ENCODE measurements around the gene SOWAHA. TPM values are rescaled to one million over a fixed set of nuclear protein-coding genes. Genes with fewer than 3 reads are reported as not detected.

The SOWAHA gene
- total RNA-seq, 1 donor from 2014 or later = under 0.01 TPM

DNA sequence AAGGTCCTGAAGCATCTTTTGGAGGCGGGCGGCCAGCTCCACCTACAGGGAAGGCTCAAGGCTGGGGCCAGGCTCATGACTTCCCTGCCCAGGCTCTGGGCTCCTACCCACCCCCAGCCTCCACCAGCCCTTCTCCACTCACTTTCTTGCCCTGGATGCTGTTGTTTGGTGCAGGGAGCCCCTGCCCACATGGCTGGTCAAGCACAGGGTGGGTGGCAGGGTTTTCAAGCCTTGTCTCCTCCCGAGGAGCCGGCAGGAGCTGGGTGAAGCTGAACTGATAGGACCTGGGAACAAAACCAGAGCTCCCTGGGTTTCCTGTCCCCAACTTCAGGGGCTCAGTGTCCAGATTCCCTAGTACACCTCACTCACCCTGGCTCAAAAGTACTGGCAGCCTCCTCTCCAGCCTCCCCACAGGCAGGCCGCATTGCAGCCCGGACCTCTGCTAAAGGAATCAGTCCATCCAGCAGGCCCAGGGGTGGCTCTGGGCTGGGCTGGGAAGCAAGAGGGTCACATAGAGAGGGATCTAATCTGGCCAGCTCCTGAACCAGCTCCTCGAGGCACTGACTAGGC is 10.5 kb downstream of the SOWAHA start:
- H3K4me3 ChIP-seq (ENCODE audit: low read length in 3 of 3) = peak overlapping the region in 1 of 3 donors; percentile 30
- peaks cover 2 to 8% (median 3%) of the 10 kb centered on the region in 3 donors for H3K4me1 ChIP-seq (ENCODE audit: control insufficient read depth in 3 of 3, insufficient read depth in 3 of 3, low read length in 3 of 3)
- H3K27me3 ChIP-seq (ENCODE audit: control insufficient read depth in 3 of 3, insufficient read depth in 3 of 3, low read length in 3 of 3) = peaks cover 10 to 26% (median 21%) of the 10 kb centered on the region in 3 donors
- H3K9me3 ChIP-seq (ENCODE audit: control insufficient read depth in 3 of 3, low read length in 3 of 3) = no peaks in the 10 kb centered on the region
- H3K27ac ChIP-seq (ENCODE audit: low read depth, low read length) = no peak overlapping the region
- H3K36me3 ChIP-seq (ENCODE audit: control insufficient read depth in 3 of 3, insufficient read depth in 3 of 3, low read length in 3 of 3) = no peaks in the 10 kb centered on the region
- H3K9ac ChIP-seq (ENCODE audit: low read depth in 1 of 3, low read length in 3 of 3) = peak overlapping the region in 1 of 3 donors; percentile 45

DNA sequence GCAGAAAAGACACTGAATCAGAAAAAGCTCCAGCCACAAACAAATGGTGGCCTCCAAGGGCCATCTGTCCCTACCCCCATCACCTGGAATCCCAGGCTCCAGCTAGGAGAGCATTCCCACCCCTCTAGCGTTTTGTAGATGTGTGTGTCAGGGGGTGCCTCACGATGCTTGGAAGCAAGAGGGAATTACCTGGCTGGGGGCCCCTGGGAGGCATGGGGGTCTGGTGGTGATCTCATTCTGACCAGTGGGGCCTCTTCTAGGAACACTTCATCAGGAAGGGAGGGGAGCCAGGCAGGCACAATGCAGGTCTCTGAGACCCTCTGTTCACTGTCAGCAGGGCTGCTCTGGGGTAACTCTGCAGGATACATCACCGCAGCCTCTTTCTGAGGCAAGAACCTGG is 11.3 kb downstream of the SOWAHA start:
- Histone ChIP-seq H3K27me3 (ENCODE audit: control insufficient read depth in 3 of 3, insufficient read depth in 3 of 3, low read length in 3 of 3) (peaks cover 10 to 33% (median 21%) of the 10 kb centered on the region in 3 donors), H3K4me3 (ENCODE audit: low read length in 3 of 3) (no peak overlapping the region), H3K36me3 (ENCODE audit: control insufficient read depth in 3 of 3, insufficient read depth in 3 of 3, low read length in 3 of 3) (no peaks in the 10 kb centered on the region), H3K27ac (ENCODE audit: low read depth, low read length) (no peak overlapping the region), H3K9me3 (ENCODE audit: control insufficient read depth in 3 of 3, low read length in 3 of 3) (no peaks in the 10 kb centered on the region), H3K9ac (ENCODE audit: low read depth in 1 of 3, low read length in 3 of 3) (no peak overlapping the region), H3K4me1 (ENCODE audit: control insufficient read depth in 3 of 3, insufficient read depth in 3 of 3, low read length in 3 of 3) (peaks cover 6 to 8% (median 7%) of the 10 kb centered on the region in 3 donors)

DNA sequence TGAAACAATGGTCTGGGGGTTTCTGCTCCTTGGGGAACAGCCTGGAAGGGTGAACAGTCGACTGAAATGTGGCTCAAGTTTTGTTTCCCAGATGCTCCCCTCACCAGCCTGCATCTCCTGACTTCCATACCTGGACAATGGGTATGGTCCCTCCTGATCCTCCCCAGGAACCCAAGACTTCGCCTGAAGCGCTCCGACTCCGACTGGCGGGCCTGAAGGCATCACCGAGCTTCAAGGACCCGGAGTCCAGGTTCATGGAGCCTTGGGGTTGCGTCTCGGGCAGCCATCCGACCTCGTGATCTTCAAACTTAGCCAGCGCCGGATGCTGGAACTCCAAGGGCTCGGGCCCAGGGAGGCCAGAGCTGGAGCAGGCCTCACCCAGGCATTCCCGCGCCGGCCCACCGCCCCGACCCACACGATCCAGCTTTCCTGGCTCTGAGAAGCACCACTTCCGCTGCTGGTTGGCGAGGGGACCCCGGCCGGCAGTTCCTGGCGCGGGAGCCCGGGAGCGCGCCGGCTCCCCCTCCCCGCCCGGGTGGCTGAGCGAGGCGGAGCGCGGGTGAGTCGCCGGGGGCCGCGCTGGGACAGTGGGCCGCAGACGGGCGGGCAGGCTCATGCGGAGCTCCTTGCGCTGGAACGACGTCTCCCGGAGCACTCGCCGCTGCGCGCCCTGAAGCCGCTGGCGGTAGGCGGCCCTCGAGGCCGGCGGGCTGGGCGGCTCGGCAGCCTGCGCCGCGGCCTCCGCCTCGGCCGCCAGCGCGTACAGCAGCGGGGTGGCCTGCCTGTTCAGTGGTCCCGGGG is 12.1 kb downstream of the SOWAHA start:
- Histone ChIP-seq H3K4me1 (ENCODE audit: control insufficient read depth in 3 of 3, insufficient read depth in 3 of 3, low read length in 3 of 3) (peaks cover 8 to 11% (median 9%) of the 10 kb centered on the region in 3 donors), H3K27ac (ENCODE audit: low read depth, low read length) (no peak overlapping the region), H3K4me3 (ENCODE audit: low read length in 3 of 3) (no peak overlapping the region), H3K9me3 (ENCODE audit: control insufficient read depth in 3 of 3, low read length in 3 of 3) (no peaks in the 10 kb centered on the region), H3K36me3 (ENCODE audit: control insufficient read depth in 3 of 3, insufficient read depth in 3 of 3, low read length in 3 of 3) (no peaks in the 10 kb centered on the region), H3K9ac (ENCODE audit: low read depth in 1 of 3, low read length in 3 of 3) (no peak overlapping the region), H3K27me3 (ENCODE audit: control insufficient read depth in 3 of 3, insufficient read depth in 3 of 3, low read length in 3 of 3) (peaks cover 7 to 37% (median 24%) of the 10 kb centered on the region in 3 donors)

DNA sequence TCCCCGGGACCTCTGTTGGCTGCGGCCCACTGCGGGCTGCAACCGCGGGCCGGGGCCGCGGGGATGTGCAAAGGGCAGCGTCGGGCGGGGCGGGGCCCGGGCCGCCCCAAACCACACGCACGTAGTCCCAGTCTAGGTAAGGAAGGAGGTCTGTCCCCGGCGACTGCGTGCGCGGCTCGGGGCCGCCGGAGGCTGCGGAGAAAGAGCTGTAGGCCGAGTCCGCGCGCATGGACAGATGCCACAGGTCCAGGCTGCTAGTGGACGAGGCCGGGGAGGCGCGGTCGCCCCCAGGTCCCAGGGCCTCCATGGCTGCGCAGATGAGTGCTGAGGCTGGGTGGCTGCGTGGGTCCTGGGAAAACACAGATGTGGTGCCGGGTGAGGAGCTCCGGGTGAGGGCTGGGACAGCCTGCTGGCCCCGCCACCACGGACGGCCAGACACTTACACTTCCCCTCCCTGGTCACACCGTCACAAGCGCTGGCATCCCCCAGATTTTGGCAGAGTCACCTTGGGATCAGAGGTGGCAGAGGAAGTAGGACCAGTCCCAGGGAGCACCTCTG is 12.8 kb downstream of the SOWAHA start:
- H3K4me1 ChIP-seq (ENCODE audit: control insufficient read depth in 3 of 3, insufficient read depth in 3 of 3, low read length in 3 of 3) = peaks cover 8 to 14% (median 9%) of the 10 kb centered on the region in 3 donors
- peak overlapping the region in 1 of 3 donors; percentile 33 for H3K9ac ChIP-seq (ENCODE audit: low read depth in 1 of 3, low read length in 3 of 3)
- H3K9me3 ChIP-seq (ENCODE audit: control insufficient read depth in 3 of 3, low read length in 3 of 3) = no peaks in the 10 kb centered on the region
- peaks cover 7 to 41% (median 27%) of the 10 kb centered on the region in 3 donors for H3K27me3 ChIP-seq (ENCODE audit: control insufficient read depth in 3 of 3, insufficient read depth in 3 of 3, low read length in 3 of 3)
- H3K27ac ChIP-seq (ENCODE audit: low read depth, low read length) = no peak overlapping the region
- no peak overlapping the region for H3K4me3 ChIP-seq (ENCODE audit: low read length in 3 of 3)
- H3K36me3 ChIP-seq (ENCODE audit: control insufficient read depth in 3 of 3, insufficient read depth in 3 of 3, low read length in 3 of 3) = no peaks in the 10 kb centered on the region

DNA sequence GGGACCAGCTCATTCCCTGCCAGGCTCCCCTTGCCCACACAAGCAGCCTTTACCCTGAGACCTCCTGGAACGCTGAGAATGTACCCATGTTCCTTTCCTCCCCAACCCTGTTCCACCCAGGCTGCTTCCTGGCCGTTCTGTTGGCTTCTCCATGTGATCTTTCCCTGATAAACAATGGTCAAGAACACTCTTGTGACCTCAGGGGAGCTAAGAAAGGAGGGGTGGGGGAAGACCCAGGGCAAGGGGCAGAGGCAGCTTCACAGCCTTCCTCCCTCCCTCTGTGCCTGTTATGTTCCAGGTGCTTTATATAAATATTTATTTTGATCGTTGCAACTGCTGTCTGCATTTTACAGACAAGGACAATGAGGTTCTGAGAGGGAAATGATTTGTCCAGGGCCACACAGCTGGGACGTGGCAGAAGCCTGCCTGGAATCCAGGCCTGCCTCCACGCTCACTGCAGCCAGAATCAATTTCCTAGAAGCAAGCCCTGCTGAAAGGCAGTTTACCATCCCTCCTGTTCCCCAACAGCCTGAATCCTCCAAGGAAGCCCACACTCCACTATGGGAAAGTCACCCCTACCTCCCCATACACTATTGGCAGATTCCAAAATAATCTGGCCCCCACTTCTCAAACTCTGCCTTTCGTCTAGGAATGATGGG is 13.5 kb downstream of the SOWAHA start:
- Histone ChIP-seq H3K27ac (ENCODE audit: low read depth, low read length) (no peak overlapping the region), H3K4me3 (ENCODE audit: low read length in 3 of 3) (no peak overlapping the region)

DNA sequence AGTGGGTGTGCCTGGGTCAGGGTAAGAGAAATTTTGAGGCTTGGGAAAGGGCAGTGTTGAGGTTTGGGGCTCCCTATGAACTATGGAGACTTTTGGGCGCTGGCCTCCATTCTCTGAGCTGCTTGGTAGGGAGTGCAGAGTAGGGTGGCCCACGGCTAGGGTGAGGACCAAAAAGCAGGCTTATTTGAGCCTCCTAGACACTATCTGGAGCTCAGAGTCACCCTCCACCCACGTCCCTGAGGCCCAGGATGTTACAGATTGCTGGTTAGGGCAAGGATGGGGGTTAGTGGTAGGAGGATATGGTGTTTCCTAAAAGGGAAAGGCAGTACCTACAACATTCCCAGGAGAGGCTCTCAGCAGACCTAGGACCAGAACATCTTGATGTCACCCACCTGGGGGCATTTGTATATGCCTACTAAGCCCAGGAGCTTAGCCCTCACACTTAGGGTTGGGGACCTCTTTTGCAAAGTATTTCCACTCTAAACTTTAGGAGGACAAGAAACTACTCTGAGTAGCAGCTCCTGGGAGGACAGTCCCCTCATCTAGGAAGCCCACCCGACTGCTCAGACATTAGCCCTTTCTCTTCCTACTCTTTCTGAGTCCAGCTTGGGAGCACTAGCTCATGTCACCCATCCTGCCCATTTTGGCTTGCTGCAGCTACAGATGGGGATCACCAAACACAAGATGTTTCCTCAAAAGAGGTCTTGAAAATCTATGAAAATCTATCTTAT is 15.0 kb downstream of the SOWAHA start:
- Histone ChIP-seq H3K9me3 (ENCODE audit: control insufficient read depth in 3 of 3, low read length in 3 of 3) (no peaks in the 10 kb centered on the region), H3K4me3 (ENCODE audit: low read length in 3 of 3) (no peak overlapping the region), H3K9ac (ENCODE audit: low read depth in 1 of 3, low read length in 3 of 3) (no peak overlapping the region), H3K4me1 (ENCODE audit: control insufficient read depth in 3 of 3, insufficient read depth in 3 of 3, low read length in 3 of 3) (peaks cover 5 to 17% (median 8%) of the 10 kb centered on the region in 3 donors), H3K36me3 (ENCODE audit: control insufficient read depth in 3 of 3, insufficient read depth in 3 of 3, low read length in 3 of 3) (no peaks in the 10 kb centered on the region), H3K27me3 (ENCODE audit: control insufficient read depth in 3 of 3, insufficient read depth in 3 of 3, low read length in 3 of 3) (peaks cover 7 to 41% (median 31%) of the 10 kb centered on the region in 3 donors), H3K27ac (ENCODE audit: low read depth, low read length) (no peak overlapping the region)

More for the DNA sequence above, 13.5 kb downstream of the SOWAHA start:
- H3K27me3 ChIP-seq (ENCODE audit: control insufficient read depth in 3 of 3, insufficient read depth in 3 of 3, low read length in 3 of 3) = peaks cover 7 to 41% (median 31%) of the 10 kb centered on the region in 3 donors
- H3K9me3 ChIP-seq (ENCODE audit: control insufficient read depth in 3 of 3, low read length in 3 of 3) = no peaks in the 10 kb centered on the region
- no peaks in the 10 kb centered on the region for H3K36me3 ChIP-seq (ENCODE audit: control insufficient read depth in 3 of 3, insufficient read depth in 3 of 3, low read length in 3 of 3)
- peak overlapping the region in 1 of 3 donors; percentile 33 for H3K9ac ChIP-seq (ENCODE audit: low read depth in 1 of 3, low read length in 3 of 3)
- H3K4me1 ChIP-seq (ENCODE audit: control insufficient read depth in 3 of 3, insufficient read depth in 3 of 3, low read length in 3 of 3) = peaks cover 8 to 17% (median 9%) of the 10 kb centered on the region in 3 donors

DNA sequence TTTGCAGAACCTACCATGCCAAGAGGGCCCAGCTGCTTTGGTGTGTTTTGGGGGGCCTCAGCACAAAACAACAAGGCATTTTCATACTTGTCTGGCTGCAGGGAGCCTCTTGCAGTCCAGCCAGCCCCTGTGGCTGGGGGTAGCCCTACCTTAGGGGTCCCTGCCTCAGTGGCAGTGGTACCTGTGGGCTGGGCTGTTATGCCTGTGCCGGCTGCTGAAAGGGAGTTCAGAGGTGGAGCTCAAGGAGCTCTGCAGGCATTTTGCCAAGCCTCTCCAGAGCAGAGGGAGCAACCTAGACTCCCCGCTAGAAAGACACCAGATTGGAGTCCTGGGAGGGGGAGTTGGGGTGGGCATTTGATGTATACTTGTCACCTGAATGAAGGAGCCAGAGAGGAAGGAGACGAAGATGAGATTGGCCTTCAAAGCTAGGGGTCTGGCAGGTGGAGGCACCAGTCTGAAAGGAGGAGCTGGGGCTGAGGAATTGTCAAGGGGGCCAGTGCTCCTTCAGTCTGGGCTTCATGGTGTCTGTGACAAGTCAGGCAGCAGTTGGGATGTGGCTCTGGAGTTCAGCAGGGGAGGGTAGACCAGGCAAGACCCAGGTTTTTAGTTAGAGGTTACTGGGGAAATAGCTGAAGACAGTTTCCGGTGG is 15.9 kb downstream of the SOWAHA start:
- Histone ChIP-seq H3K36me3 (ENCODE audit: control insufficient read depth in 3 of 3, insufficient read depth in 3 of 3, low read length in 3 of 3) (no peaks in the 10 kb centered on the region), H3K4me3 (ENCODE audit: low read length in 3 of 3) (peak overlapping the region in 2 of 3 donors; percentile 66 to 81), H3K27me3 (ENCODE audit: control insufficient read depth in 3 of 3, insufficient read depth in 3 of 3, low read length in 3 of 3) (peaks cover 7 to 35% (median 31%) of the 10 kb centered on the region in 3 donors), H3K9ac (ENCODE audit: low read depth in 1 of 3, low read length in 3 of 3) (peak overlapping the region in 1 of 3 donors; percentile 78), H3K9me3 (ENCODE audit: control insufficient read depth in 3 of 3, low read length in 3 of 3) (no peaks in the 10 kb centered on the region), H3K27ac (ENCODE audit: low read depth, low read length) (no peak overlapping the region), H3K4me1 (ENCODE audit: control insufficient read depth in 3 of 3, insufficient read depth in 3 of 3, low read length in 3 of 3) (peaks cover 4 to 17% (median 8%) of the 10 kb centered on the region in 3 donors)

DNA sequence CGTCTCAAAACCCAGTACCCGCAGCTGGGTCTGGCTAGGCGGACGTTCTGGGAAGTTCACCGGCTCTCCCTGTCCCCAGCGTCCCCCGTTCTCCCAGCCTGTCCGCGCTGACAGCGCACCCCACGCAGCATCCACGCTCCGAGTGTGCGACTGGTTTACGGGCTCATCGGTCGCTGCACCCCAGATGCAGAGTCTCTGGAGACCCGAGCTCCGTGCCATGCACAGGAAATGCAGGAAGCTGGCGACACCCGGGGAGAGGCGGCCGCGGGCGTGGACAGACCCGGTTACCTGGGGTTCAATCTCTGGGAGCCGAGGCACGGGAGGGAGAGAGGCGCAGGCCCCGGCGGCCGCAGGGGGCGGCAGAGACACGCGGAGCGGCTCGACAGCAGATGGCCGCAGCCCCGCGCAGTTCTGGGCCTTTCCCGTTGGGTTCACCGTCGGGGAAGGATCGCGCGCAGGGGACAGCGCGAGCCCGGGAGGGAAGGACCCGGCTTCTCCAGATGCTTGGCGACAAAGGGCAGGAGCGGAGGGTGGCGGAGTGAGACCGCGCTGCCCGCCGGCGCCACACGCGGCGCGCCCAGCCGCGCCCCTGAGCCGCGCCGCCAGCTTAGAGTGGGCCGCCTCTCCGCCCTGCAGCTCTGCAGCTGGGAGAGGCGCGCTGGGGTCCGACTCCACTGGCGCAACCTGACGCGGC is 16.8 kb downstream of the SOWAHA start:
- H3K27me3 ChIP-seq (ENCODE audit: control insufficient read depth in 3 of 3, insufficient read depth in 3 of 3, low read length in 3 of 3) = peaks cover 7 to 33% (median 26%) of the 10 kb centered on the region in 3 donors
- no peaks in the 10 kb centered on the region for H3K36me3 ChIP-seq (ENCODE audit: control insufficient read depth in 3 of 3, insufficient read depth in 3 of 3, low read length in 3 of 3)
- H3K27ac ChIP-seq (ENCODE audit: low read depth, low read length) = no peak overlapping the region
- peaks cover 4 to 17% (median 8%) of the 10 kb centered on the region in 3 donors for H3K4me1 ChIP-seq (ENCODE audit: control insufficient read depth in 3 of 3, insufficient read depth in 3 of 3, low read length in 3 of 3)
- peak overlapping the region; percentile 66 to 81 (median 73) for H3K4me3 ChIP-seq (ENCODE audit: low read length in 3 of 3)
- peak overlapping the region; percentile 57 to 78 (median 73) for H3K9ac ChIP-seq (ENCODE audit: low read depth in 1 of 3, low read length in 3 of 3)
- no peaks in the 10 kb centered on the region for H3K9me3 ChIP-seq (ENCODE audit: control insufficient read depth in 3 of 3, low read length in 3 of 3)

All from skeletal muscle tissue (tissue), 4 donors.